IPS DF 6.9 (cell line): ENCODE data around the gene KIF1C.

Experiments
- DNase-seq: peaks from one replicate; pipeline ENCODE4 v3.0.0-alpha.2; 2013; ENCODE audit warnings: low read depth, low spot score
- H3K27ac ChIP-seq: one replicate; pipeline ENCODE4 v1.5.1; 2013; ENCODE audit warnings: low read length, control low read depth
- H3K27me3 ChIP-seq: 2 replicates; pipeline ENCODE4 v1.6.1; 2013; ENCODE audit warnings: mild to moderate bottlenecking, low read length; ENCODE audit not compliant: control insufficient read depth, insufficient read depth
- H3K36me3 ChIP-seq: 2 replicates; pipeline ENCODE4 v1.6.1; 2013; ENCODE audit warnings: low read length; ENCODE audit not compliant: control insufficient read depth, insufficient read depth
- H3K4me1 ChIP-seq: 2 replicates; pipeline ENCODE4 v1.6.1; 2013; ENCODE audit warnings: low read length; ENCODE audit not compliant: control insufficient read depth, insufficient read depth
- H3K4me3 ChIP-seq: 2 replicates; pipeline ENCODE4 v1.5.1; 2013; ENCODE audit warnings: mild to moderate bottlenecking, low read length
- H3K9me3 ChIP-seq: 2 replicates; pipeline ENCODE4 v1.6.1; 2013; ENCODE audit warnings: low read length, inconsistent platforms; ENCODE audit not compliant: control insufficient read depth, insufficient read depth
- WGBS: extraction: QIAGEN DNeasy Blood & Tissue Kit; methylation state at CpG from one replicate; pipeline ENCODE4 v1.1.7; 2013; ENCODE audit warnings: mixed read lengths, missing lambda C conversion rate; ENCODE audit not compliant: insufficient read length, insufficient coverage; 5-methylcytosine and 5-hydroxymethylcytosine counted together

Gene KIF1C

GRCh38 chr17:4969047-4969550 lies 28.7 kb upstream of the KIF1C start:
- Histone ChIP-seq H3K27ac (no peak overlapping the region), H3K36me3 (0 out of 2 replicates have a peak, but pooled peaks cover 5% of the 10 kb centered on the region), H3K27me3 (no peaks in the 10 kb centered on the region), H3K4me1 (0 out of 2 replicates have a peak, but pooled peaks cover 2% of the 10 kb centered on the region), H3K9me3 (no peaks in the 10 kb centered on the region), H3K4me3 (peak overlapping the region; percentile 59; the same call in 1 of the 2 replicates)
- WGBS: no CpG with 5 or more reads among the region's 15 CpGs
- no peak for DNase-seq

DNA sequence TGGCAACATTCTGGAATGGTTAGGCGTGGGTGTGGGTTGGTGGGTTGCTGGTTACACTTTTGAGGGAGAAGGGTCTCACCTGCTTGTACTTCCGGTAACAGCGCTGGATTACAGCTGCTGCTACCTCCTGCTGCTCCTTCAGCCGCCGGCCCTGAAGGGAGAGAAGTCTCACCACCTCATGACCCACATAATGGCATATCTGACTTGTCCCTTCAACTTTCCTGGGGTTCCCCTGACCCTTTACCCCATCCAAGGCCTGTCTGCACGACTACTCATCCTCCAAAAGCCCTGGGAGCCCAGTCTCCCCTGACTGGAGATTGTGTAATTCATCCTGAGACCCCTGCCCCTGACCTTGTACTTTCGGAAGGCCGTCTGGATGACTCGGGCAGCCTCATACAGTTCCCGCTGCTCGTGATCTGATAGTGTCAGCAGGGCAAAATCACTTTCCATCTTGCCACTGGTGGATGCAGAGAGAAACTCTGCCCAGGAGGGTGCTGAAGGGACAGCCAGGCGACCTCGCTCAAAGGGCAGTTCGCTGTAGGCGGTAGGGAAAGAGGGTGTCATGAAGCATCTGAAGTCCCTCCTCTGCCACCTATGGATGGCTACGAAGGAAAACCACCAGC lies 28.1 kb upstream of the KIF1C start:
- Histone ChIP-seq H3K27ac (no peak overlapping the region), H3K4me1 (0 out of 2 replicates have a peak, but pooled peaks cover 2% of the 10 kb centered on the region), H3K9me3 (no peaks in the 10 kb centered on the region), H3K27me3 (no peaks in the 10 kb centered on the region; the same call in 1 of the 2 replicates), H3K36me3 (0 out of 2 replicates have a peak, but pooled peaks cover 5% of the 10 kb centered on the region), H3K4me3 (no peak overlapping the region; the same call in 1 of the 2 replicates)
- no CpG with 5 or more reads among the region's 16 CpGs for WGBS
- no peak for DNase-seq

- DNase-seq: no peak
- H3K27me3 ChIP-seq: no peaks in the 10 kb centered on the region; the same call in 1 of the 2 replicates
- no peak overlapping the region for H3K4me3 ChIP-seq
- no CpG with 5 or more reads among the region's 8 CpGs for whole genome bisulfite sequencing
- H3K36me3 ChIP-seq: 0 out of 2 replicates have a peak, but pooled peaks cover 5% of the 10 kb centered on the region
- H3K9me3 ChIP-seq: no peaks in the 10 kb centered on the region
- H3K27ac ChIP-seq: no peak overlapping the region
- H3K4me1 ChIP-seq: 0 out of 2 replicates have a peak, but pooled peaks cover 2% of the 10 kb centered on the region
These were observed 27.5 kb upstream of the KIF1C start for GRCh38 chr17:4970273-4970672.

DNA sequence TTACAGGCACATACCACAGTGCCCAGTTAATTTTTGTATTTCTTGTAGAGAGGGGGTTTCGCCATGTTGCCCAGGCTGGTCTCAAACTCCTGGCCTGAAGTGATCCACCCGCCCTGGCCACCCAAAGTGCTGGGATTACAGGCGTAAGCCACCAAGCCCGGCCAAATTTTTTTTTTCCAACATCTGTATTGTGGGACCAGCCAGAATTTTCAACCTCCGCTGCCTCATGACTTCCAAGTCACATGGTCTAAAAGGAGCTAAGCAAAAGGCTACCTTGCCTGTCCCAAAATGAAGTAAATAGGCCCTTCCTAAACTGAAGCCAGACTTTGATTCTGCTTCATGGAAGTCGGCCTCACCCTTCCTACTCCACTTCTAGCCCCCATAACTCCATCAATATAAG lies 25.9 kb upstream of the KIF1C start:
- Histone ChIP-seq H3K27ac (no peak overlapping the region), H3K9me3 (no peaks in the 10 kb centered on the region), H3K4me3 (no peak overlapping the region), H3K27me3 (no peaks in the 10 kb centered on the region; the same call in 1 of the 2 replicates), H3K4me1 (0 out of 2 replicates have a peak, but pooled peaks cover 2% of the 10 kb centered on the region), H3K36me3 (0 out of 2 replicates have a peak, but pooled peaks cover 5% of the 10 kb centered on the region)
- no CpG with 5 or more reads among the region's 6 CpGs for WGBS
- DNase-seq: no peak

- no CpG with 5 or more reads among the region's 12 CpGs for WGBS
- Histone ChIP-seq H3K27me3 (no peaks in the 10 kb centered on the region; the same call in 1 of the 2 replicates), H3K36me3 (0 out of 2 replicates have a peak, but pooled peaks cover 5% of the 10 kb centered on the region), H3K4me1 (0 out of 2 replicates have a peak, but pooled peaks cover 2% of the 10 kb centered on the region), H3K27ac (no peak overlapping the region), H3K4me3 (no peak overlapping the region), H3K9me3 (no peaks in the 10 kb centered on the region)
- DNase-seq: no peak
These were observed 25.4 kb upstream of the KIF1C start for GRCh38 chr17:4972322-4972721.

GRCh38 chr17:4972752-4973151 lies 25.0 kb upstream of the KIF1C start:
- H3K4me3 ChIP-seq: no peak overlapping the region
- H3K27ac ChIP-seq: no peak overlapping the region
- WGBS: no CpG with 5 or more reads among the region's 12 CpGs
- no peaks in the 10 kb centered on the region for H3K9me3 ChIP-seq
- DNase-seq: no peak
- H3K27me3 ChIP-seq: no peaks in the 10 kb centered on the region; the same call in 1 of the 2 replicates
- H3K36me3 ChIP-seq: 0 out of 2 replicates have a peak, but pooled peaks cover 5% of the 10 kb centered on the region
- H3K4me1 ChIP-seq: 0 out of 2 replicates have a peak, but pooled peaks cover 2% of the 10 kb centered on the region

- H3K9me3 ChIP-seq: no peaks in the 10 kb centered on the region
- WGBS: no CpG with 5 or more reads among the region's 10 CpGs
- no peaks in the 10 kb centered on the region; the same call in 1 of the 2 replicates for H3K27me3 ChIP-seq
- H3K4me1 ChIP-seq: 0 out of 2 replicates have a peak, but pooled peaks cover 2% of the 10 kb centered on the region
- H3K36me3 ChIP-seq: 0 out of 2 replicates have a peak, but pooled peaks cover 5% of the 10 kb centered on the region
- no peak overlapping the region for H3K4me3 ChIP-seq
- H3K27ac ChIP-seq: no peak overlapping the region
- no peak for DNase-seq
These were observed 24.3 kb upstream of the KIF1C start for GRCh38 chr17:4973256-4974114.

GRCh38 chr17:4974115-4974670 lies 23.6 kb upstream of the KIF1C start:
- DNase-seq: no peak
- H3K27me3 ChIP-seq: no peaks in the 10 kb centered on the region; the same call in 1 of the 2 replicates
- no peak overlapping the region for H3K4me3 ChIP-seq
- whole genome bisulfite sequencing: no CpG with 5 or more reads among the region's 9 CpGs
- 0 out of 2 replicates have a peak, but pooled peaks cover 2% of the 10 kb centered on the region for H3K4me1 ChIP-seq
- no peaks in the 10 kb centered on the region for H3K9me3 ChIP-seq
- 0 out of 2 replicates have a peak, but pooled peaks cover 5% of the 10 kb centered on the region for H3K36me3 ChIP-seq
- no peak overlapping the region for H3K27ac ChIP-seq

- H3K36me3 ChIP-seq: no peaks in the 10 kb centered on the region
- no peaks in the 10 kb centered on the region for H3K9me3 ChIP-seq
- no peak for DNase-seq
- H3K4me3 ChIP-seq: no peak overlapping the region
- no peaks in the 10 kb centered on the region; the same call in 1 of the 2 replicates for H3K27me3 ChIP-seq
- no peak overlapping the region for H3K27ac ChIP-seq
- no peaks in the 10 kb centered on the region for H3K4me1 ChIP-seq
These were observed 19.0 kb upstream of the KIF1C start for GRCh38 chr17:4978726-4979125.
